ENCODE results near the gene KNSTRN.

Gene KNSTRN

DNA sequence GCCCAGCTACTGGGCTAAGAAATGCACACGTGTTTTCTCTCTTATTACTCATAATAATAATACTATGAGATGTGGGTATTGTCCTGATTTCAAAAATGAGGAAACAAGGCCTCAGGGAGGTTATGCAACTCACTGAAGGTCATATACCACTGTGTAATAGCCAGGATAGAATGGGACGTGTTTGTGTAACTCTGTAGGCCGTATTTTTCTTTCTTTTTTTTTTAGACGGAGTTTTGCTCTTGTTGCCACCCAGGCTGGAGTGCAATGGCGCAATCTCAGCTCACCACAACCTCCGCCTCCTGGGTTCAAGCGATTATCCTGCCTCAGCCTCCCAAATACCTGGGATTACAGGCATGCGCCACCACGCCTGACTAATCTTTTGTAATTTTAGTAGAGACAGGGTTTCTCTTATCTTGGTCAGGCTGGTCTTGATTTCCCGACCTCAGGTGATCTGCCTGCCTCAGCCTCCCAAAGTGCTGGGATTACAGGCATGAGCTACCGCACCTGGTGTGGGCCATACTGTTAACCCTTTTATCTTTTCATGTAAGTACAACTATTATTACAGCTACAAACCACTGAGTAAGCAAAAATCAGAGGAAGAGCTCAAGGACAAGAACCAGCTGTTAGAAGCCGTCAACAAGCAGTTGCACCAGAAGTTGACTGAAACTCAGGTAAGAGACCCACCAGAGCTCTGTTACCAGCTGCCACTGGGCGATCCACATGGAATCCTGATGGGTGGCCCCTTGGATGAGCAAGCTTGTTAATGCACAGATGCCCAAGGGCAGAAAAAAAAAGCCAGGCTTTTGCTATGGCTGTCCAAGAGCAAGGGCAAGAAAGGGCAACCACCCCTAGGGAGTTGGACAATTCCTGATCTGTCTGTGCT is 6.7 kb downstream of the KNSTRN start:
- no peak for TF ChIP-seq CREB1 (IDR thresholded peaks at IDR 0.05; ENCODE audit: low read depth)
- TF ChIP-seq, protein P1, sequence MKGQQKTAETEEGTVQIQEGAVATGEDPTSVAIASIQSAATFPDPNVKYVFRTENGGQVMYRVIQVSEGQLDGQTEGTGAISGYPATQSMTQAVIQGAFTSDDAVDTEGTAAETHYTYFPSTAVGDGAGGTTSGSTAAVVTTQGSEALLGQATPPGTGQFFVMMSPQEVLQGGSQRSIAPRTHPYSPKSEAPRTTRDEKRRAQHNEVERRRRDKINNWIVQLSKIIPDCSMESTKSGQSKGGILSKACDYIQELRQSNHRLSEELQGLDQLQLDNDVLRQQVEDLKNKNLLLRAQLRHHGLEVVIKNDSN (IDR thresholded peaks at IDR 0.05) = no peak
- TF ChIP-seq NFIC (IDR thresholded peaks at IDR 0.05) = no peak
- no peak for TF ChIP-seq EGR1 (IDR thresholded peaks at IDR 0.05)

DNA sequence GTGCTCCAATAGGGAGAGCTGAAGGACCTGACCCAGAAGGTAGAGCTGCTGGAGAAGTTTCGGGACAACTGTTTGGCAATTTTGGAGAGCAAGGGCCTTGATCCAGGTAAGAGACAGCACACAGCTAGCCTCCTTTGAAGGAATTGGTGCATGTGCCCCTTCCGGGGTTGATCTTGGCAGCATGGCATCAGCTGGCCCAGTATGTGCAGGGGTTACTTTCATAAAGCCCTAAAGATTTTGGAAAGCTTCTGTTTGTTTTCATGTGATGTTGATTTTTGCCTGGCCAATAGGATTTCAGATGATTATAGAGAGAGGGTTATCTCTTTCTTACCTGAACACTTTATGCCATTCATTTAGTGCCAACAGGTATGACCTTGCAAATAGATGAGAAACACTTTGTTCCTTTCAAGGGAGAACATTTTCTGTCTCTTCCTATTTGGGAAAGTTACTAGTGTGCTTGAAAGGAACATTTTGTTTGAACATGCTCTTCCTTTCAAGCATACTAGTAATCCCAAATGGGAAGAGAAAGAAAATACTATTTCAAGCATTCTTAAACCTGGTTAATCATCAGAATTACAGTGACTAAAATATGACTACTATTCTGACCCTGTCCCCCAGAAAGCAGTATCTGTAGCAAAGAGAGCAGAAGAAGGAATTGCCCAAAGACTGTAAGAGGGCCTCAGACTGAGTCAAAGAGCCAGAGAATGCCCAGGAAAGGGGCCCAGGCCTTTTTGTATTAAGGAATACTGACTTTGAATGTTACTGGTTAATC is 7.5 kb downstream of the KNSTRN start:
- TF ChIP-seq TCF12 (IDR thresholded peaks at IDR 0.05; ENCODE audit: low read depth) (no peak), FOXM1 (IDR thresholded peaks at IDR 0.05; ENCODE audit: borderline replicate concordance, low read depth) (no peak), RAD21 (IDR thresholded peaks at IDR 0.05; ENCODE audit: low read depth) (no peak), YY1 (IDR thresholded peaks at IDR 0.05; ENCODE audit: low read depth) (no peak), EP300 (IDR thresholded peaks at IDR 0.05; ENCODE audit: borderline replicate concordance) (no peak), CREB1 (IDR thresholded peaks at IDR 0.05; ENCODE audit: low read depth) (no peak)
- TF ChIP-seq, protein P2, sequence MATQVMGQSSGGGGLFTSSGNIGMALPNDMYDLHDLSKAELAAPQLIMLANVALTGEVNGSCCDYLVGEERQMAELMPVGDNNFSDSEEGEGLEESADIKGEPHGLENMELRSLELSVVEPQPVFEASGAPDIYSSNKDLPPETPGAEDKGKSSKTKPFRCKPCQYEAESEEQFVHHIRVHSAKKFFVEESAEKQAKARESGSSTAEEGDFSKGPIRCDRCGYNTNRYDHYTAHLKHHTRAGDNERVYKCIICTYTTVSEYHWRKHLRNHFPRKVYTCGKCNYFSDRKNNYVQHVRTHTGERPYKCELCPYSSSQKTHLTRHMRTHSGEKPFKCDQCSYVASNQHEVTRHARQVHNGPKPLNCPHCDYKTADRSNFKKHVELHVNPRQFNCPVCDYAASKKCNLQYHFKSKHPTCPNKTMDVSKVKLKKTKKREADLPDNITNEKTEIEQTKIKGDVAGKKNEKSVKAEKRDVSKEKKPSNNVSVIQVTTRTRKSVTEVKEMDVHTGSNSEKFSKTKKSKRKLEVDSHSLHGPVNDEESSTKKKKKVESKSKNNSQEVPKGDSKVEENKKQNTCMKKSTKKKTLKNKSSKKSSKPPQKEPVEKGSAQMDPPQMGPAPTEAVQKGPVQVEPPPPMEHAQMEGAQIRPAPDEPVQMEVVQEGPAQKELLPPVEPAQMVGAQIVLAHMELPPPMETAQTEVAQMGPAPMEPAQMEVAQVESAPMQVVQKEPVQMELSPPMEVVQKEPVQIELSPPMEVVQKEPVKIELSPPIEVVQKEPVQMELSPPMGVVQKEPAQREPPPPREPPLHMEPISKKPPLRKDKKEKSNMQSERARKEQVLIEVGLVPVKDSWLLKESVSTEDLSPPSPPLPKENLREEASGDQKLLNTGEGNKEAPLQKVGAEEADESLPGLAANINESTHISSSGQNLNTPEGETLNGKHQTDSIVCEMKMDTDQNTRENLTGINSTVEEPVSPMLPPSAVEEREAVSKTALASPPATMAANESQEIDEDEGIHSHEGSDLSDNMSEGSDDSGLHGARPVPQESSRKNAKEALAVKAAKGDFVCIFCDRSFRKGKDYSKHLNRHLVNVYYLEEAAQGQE (IDR thresholded peaks at IDR 0.05; ENCODE audit: low read depth) = no peak
- TF ChIP-seq, protein P3, sequence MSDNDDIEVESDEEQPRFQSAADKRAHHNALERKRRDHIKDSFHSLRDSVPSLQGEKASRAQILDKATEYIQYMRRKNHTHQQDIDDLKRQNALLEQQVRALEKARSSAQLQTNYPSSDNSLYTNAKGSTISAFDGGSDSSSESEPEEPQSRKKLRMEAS (IDR thresholded peaks at IDR 0.05) = no peak
- TF ChIP-seq, protein P1 (IDR thresholded peaks at IDR 0.05) = no peak

DNA sequence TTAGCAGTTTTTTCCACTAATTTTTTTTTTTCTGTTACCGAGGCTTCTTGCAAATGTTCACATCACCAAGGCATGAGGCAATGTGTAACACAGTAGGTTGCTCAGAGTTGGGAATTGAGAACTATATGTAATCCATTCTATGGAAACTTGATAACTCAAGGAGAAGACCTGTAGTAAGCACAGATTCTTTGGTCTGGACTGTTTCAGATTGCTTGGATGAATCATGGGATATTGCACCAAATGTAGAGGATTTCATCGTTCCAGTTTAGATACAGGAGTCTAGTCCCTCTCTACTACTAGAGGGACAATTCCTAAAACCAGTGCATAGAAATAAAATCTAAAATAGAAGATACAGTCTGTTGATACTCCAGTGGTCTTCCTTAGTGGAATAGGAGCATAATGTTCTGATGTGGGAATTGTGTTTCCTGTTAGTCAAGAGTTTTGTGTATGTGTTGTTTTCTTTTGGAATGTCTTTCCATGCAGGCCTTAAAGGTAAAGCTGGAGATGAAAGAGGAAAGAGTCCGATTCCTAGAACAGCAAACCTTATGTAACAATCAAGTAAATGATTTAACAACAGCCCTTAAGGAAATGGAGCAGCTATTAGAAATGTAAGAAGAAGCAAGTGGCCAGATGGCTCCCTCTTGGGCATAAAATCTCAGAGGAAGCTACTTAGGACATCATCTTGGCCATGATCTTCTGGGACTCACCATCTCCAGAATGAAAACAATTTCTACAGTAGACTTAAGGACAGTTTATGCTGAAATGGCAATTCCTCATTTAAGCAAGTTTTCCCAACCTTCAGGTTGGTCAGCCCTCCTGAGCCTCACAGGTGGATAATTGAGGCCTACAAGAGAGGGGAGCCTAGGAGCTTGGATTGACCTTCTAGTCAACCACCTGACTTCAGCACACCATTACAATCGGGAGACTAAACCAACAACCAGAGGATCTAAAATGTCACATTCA is 10.7 kb downstream of the KNSTRN start:
- TF ChIP-seq, protein P2 (IDR thresholded peaks at IDR 0.05; ENCODE audit: low read depth) = no peak
- TF ChIP-seq TEAD4 (IDR thresholded peaks at IDR 0.05) (no peak), EGR1 (IDR thresholded peaks at IDR 0.05) (no peak), ZBTB7A (IDR thresholded peaks at IDR 0.05; ENCODE audit: low read depth) (no peak), TAF1 (IDR thresholded peaks at IDR 0.05; ENCODE audit: low read depth) (no peak), CREB1 (IDR thresholded peaks at IDR 0.05; ENCODE audit: low read depth) (no peak), NFIC (IDR thresholded peaks at IDR 0.05) (no peak), YY1 (IDR thresholded peaks at IDR 0.05; ENCODE audit: low read depth) (no peak), CEBPB (IDR thresholded peaks at IDR 0.05) (no peak), FOXM1 (IDR thresholded peaks at IDR 0.05; ENCODE audit: borderline replicate concordance, low read depth) (no peak), TCF12 (IDR thresholded peaks at IDR 0.05; ENCODE audit: low read depth) (no peak), RAD21 (IDR thresholded peaks at IDR 0.05; ENCODE audit: low read depth) (no peak), EP300 (IDR thresholded peaks at IDR 0.05; ENCODE audit: borderline replicate concordance) (no peak)
- TF ChIP-seq, protein P1 (IDR thresholded peaks at IDR 0.05) = no peak
- TF ChIP-seq, protein P3 (IDR thresholded peaks at IDR 0.05) = no peak

DNA sequence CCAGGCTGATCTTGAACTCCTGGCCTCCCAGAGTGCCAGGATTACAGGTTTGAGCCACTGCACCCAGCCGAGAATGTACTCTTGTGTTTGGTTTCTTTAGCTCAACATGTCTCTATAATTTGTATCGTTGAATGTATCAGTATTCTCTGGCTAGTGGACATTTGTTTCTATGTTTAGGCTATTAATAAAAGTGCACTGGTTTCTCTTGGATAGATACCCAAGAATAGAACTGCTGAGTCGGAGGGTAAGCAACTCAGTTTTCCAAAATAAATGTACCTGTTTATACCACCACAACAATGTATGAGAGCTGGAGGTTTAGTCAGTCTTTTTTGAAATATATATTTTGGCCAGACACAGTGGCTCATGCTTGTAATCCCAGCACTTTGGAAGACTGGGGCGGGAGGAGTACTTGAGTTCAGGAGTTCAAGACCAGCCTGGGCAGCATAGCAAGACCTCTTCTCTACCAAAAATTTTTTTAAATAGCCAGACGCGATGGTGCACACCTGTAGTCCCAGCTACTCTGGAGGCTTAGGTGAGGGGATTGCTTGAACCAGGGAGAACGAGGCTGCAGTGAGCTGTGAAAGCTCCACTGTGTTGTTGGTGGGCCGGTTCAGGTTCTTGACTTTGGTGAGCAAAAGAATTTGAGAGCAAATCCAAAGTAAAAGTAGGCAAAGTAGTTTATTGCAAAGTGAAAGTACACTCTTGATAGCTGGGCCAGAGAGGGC is 15.3 kb downstream of the KNSTRN start:
- TF ChIP-seq, protein P3 (IDR thresholded peaks at IDR 0.05) = no peak
